ENCODE data around the gene PIGQ.

DNA sequence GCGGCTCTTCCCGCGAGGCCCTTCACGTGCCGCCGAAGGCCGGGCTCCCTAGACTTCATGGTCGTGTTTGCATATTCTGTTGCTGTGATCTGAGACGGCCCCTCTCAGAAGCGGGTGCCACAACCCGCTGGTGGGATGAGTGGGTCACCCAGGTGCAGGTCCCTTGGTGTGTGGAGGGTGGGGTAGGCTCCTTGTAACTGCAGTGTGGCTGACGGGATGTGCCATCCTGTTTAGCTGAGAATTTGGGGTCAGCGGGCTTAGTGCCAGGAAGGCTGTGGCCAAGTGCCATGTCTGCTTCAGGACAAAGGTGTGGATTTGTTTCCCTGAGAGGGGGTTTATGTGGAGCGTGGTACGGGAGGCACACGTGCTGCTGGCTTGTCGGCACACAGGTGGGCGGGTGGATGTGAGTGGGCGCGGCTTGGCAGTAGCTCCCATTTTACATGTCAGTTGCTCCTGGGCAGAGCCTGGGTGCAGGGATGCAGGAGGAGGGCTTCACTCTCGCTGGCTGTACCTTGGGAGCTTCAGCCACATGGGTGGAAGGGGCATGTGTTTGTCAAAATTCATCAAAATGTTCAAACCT lies 51.8 kb downstream of the PIGQ start:
- TF ChIP-seq CTCF (IDR thresholded peaks at IDR 0.05) (no peak), POLR2A (IDR thresholded peaks at IDR 0.05) (no peak)

All from testis (tissue), 2 donors.